ENCODE data around the gene LINGO4. TPM values are rescaled to one million over a fixed set of nuclear protein-coding genes. Genes with fewer than 3 reads are reported as not detected.

The LINGO4 gene
- total RNA-seq, 1 donor from 2014 or later: 0.29 TPM

DNA sequence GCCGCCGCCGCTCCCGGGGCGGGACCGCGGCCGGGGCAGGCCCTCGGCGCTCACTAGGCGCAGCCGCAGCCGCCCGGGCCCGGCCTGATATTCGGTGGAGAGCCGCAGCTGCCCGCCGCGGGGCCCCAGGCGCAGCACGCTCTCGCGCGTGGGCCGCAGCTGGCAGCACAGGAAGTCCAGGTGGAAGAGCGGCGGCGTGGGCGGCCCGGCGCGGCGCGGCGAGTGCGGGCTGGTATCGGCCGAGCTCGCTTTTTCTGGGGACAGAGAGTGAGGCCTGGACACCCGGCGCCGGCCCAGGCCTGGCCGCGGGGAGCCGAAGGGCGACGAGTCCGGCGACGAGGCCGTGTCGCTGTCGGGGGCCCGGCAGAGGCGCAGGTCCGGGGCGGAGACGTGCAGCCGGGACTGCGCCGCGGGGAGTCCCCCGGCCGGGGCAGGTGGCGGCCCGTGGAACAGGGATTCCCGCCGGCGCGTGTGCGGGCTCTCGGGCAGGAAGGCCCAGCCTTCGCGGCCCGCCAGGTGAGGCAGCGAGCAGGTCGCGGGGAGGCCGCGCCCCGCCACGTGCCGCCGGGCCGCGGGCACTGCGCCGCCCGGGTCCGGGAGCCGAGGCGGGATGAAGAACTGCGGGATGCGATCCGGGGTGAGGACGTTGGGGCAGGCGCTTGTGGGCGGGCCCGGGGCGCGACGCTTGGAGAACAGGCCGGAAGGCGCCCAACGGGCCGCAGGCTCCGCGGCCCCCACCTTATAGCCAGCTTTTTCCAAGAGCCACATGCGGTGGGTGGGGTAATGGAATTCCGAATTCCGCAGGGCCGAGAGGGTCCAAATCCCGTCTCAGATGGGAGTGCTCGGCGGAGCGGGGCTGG, 33.2 kb upstream of the LINGO4 start:
- Histone ChIP-seq H3K4me3 (peak overlapping the region; percentile 48), H3K27ac (peak overlapping the region; percentile 17), H3K36me3 (no peaks in the 10 kb centered on the region), H3K4me1 (peaks cover 19% of the 10 kb centered on the region), H3K27me3 (peaks cover 26% of the 10 kb centered on the region), H3K9me3 (no peaks in the 10 kb centered on the region)
- intact Hi-C loops (cut with DNase I): no loop called here
- ATAC-seq (peak; percentile 34), DNase-seq (peak; percentile 68)
- TF ChIP-seq CTCF (IDR thresholded peaks at IDR 0.05): no peak

- peak; percentile 65 for DNase-seq
- peak overlapping the region; percentile 48 for H3K4me3 ChIP-seq
- no peaks in the 10 kb centered on the region for H3K9me3 ChIP-seq
- no peak for TF ChIP-seq CTCF (IDR thresholded peaks at IDR 0.05)
- H3K4me1 ChIP-seq: peaks cover 19% of the 10 kb centered on the region
- ATAC-seq: no peak
- no peak overlapping the region for H3K27ac ChIP-seq
- H3K27me3 ChIP-seq: peaks cover 26% of the 10 kb centered on the region
- no peaks in the 10 kb centered on the region for H3K36me3 ChIP-seq
- intact Hi-C loops (cut with DNase I): no loop called here
Measured at GRCh38 chr1:151837884-151838221, 32.6 kb upstream of the LINGO4 start.

DNA sequence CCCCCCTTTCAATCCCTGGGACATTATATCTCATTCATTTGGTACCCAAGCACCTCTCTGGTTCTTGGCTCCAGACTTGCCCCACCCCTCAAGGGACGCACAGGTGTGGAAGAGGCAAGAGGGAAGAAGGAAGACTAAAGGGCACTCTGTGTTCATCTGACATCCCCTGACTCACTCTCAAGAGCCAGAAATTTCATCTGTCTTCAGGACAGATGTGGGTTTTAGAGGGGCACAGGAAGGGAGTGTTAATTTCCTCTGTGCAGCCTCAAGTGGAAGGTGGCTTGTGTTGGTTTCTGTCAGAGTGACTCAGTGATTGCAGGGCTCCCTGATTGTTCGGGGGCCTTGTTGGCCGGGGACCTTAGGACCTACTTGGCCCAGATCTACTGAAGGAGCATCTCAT, 32.0 kb upstream of the LINGO4 start:
- DNase-seq (no peak), ATAC-seq (no peak)
- no peaks in the 10 kb centered on the region for H3K9me3 ChIP-seq
- H3K36me3 ChIP-seq: no peaks in the 10 kb centered on the region
- peaks cover 26% of the 10 kb centered on the region for H3K27me3 ChIP-seq
- no peak overlapping the region for H3K4me3 ChIP-seq
- intact Hi-C loops (cut with DNase I): no loop called here
- peaks cover 19% of the 10 kb centered on the region for H3K4me1 ChIP-seq
- TF ChIP-seq CTCF (IDR thresholded peaks at IDR 0.05): no peak
- no peak overlapping the region for H3K27ac ChIP-seq

GRCh38 chr1:151835596-151835995, 30.4 kb upstream of the LINGO4 start:
- DNase-seq: no peak
- Histone ChIP-seq H3K27ac (no peak overlapping the region), H3K27me3 (peaks cover 26% of the 10 kb centered on the region), H3K36me3 (no peaks in the 10 kb centered on the region), H3K4me1 (peaks cover 24% of the 10 kb centered on the region), H3K4me3 (no peak overlapping the region), H3K9me3 (no peaks in the 10 kb centered on the region)
- TF ChIP-seq CTCF (IDR thresholded peaks at IDR 0.05): no peak
- intact Hi-C loops (cut with DNase I): no loop called here
- ATAC-seq: no peak

DNA sequence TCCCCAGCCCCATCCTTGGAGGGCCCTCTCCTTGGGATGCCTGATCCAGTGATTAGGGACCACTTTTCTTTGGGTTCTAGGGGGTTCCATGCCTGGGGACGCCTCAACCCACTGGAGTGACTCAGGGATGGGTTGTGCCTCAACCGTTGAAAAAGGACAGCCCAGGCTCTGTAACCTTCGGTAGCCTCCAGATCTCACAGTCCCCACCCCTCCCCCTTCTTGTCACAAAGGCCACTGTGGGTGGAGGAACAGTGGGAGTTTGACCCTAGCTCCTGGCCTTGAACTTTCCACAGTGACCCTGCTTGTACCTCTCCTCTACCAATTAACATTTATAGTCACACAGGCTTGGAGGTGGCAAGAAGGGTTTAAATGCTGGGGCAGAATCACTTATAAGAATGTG, 29.0 kb upstream of the LINGO4 start:
- DNase-seq: no peak
- no peaks in the 10 kb centered on the region for H3K36me3 ChIP-seq
- no peaks in the 10 kb centered on the region for H3K9me3 ChIP-seq
- peaks cover 18% of the 10 kb centered on the region for H3K27me3 ChIP-seq
- ATAC-seq: no peak
- intact Hi-C loops (cut with DNase I): no loop called here
- no peak overlapping the region for H3K27ac ChIP-seq
- H3K4me3 ChIP-seq: no peak overlapping the region
- H3K4me1 ChIP-seq: peaks cover 27% of the 10 kb centered on the region
- TF ChIP-seq CTCF (IDR thresholded peaks at IDR 0.05): no peak
